GM19395 (cell line): Measurements from ENCODE around the gene GLB1L2.
"Not testable (repeated sequence)": the region's sequence is repeated elsewhere in the genome, so short reads cannot be mapped to it uniquely, and the experiment has no call there.

ENCODE experiments used
- ATAC-seq: cut with Tn5 transposase; IDR thresholded peaks from one replicate; pipeline ENCODE4 v1.9.1; 2021; ENCODE audit warnings: mild to moderate bottlenecking, moderate library complexity; ENCODE audit not compliant: unreplicated experiment

Gene GLB1L2

DNA sequence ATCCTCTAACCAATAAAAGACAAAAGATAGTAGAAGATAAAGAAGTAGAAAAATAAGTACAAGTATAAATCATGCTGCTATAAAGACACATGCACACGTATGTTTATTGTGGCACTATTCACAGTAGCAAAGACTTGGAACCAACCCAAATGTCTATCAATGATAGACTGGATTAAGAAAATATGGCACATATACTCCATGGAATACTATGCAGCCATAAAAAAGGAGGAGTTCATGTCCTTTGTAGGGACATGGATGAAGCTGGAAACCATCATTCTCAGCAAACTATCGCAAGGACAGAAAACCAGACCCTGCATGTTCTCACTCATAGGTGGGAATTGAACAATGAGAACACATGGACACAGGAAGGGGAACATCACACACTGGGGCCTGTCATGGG is 10.4 kb upstream of the GLB1L2 start:
- not testable (repeated sequence) for ATAC-seq

DNA sequence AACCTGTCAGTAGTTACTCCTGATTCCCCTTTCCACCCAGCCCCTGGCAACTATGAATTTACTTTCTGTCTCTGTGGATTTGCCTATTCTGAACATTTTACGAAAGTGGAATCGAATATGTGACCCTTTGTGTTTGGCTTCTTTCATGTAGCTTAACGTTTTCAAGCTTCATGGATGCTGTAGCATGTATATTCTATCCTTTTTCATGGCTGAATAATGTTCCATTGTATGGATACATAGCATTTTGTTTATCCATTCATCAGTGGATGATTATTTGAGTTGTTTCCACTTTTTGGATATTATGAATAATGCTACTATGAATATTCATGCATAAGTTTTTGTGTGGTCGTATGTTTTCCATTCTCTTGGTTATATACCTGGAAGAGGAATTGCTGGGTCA is 9.2 kb upstream of the GLB1L2 start:
- ATAC-seq: no peak

DNA sequence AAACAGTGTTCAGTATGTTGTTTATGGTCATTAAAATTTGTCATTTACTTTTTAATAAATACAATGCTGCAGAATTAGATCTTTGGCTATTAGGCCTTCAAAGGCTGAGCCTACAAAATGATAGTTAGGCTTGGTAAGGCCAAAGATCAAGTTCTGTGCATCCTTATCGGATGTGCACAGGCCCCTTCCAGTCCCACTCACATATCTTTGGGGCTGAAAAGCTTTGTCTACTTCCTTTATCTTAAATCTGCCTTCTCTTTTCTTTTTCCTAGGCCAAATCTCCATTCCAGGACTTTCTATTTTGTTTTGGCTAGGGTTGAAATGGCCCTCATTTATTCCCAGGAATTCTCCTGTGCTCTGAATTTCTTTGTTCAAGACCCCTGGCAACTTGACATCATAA is 3.4 kb upstream of the GLB1L2 start:
- no peak for ATAC-seq

DNA sequence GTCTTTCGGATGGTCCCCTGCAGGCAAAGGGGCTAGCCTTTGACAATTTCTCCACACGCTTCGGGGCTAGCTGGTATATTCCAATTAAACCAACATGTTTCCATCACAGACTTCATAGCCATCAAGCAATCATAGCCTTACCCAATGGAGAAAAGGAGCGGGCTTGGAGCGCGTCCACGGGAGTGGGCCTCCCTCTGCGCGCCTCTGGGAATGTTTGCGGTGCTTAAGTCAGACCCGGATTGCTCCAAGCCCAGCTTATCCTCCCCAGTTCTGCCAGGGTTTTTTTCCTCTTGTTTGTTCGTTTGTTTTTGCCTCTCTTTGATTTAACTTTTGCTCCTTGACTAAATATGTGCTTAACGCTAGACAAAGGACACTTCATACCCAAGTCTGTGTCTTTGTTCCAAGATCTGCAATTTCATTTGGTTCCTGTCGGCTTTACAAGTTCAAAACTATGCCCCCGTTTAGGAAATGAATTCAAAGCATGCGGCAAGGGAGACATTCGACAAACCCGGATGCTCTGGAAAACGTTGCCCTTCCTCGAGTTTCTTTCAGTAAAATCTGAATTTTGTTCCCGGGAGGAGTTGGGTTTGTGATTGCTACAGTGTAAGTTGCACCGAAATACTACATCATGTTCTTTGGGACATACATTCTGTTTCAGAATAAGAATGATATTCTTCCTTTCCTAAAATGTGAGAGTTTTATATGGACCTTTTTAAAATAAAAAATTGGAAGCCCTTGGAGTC is 1.0 kb upstream of the GLB1L2 start:
- ATAC-seq: no peak

DNA sequence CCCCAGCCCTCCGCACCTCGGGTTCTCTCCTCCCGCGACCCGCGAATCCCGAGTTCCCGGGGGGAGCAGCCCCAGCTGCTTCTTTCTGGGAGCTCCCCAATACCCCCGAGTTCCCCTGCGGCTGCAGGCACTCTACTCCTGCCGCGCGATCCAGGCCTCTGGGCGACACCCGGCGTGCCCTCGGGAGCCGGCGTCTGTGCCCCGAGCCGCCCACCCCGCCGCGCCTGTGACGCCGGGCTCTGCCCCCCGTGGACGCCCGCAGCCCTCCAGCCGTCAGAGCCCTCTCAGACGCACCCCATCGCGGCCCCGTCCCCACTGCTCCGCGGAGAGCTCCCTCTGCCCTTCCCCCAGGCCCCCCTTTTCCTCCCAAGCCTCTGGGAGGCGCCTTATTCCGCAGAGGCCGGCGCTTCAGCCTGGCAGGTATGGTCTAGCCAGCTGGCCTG is 422 bp downstream of the GLB1L2 start:
- peak; percentile 24 for ATAC-seq

DNA sequence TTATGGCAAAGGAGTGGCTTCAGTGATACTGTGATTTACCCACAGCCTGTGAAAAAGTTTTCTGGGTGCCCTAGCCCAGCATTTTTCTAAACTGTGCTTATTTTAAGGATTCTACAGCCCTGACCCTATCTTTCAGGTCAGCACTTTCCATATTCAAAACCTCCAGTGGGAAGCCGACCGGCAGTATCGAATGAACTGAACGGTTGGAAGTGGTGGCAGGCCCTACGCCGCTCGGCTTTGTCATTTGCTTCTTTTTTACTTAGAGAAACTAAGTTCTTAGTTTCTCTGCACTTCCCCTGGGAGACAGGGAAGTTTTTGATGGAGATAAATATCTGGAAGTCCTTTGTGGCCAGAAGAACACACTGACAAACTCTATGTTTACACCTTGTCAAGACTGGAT is 994 bp downstream of the GLB1L2 start:
- ATAC-seq: no peak

DNA sequence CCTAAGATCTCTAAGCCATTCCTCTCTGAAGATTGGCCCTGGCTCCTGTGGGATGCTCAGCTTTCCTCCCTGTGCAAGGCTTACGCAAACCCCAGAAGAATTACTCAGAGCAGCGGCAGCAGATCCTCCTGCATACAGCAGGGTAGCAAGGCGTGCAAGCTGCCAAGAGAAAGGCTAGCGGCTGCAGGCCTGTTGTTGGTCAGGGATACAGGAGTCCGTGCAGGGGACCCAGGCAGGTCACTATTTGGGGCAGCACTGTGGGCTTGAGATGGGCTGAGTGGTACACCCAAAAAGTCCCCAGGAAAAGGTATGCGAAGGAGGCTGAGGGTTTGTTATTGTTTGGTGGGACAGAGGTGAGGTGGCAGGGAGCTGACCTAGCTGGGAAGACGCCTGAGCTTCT is 1.5 kb downstream of the GLB1L2 start:
- no peak for ATAC-seq

DNA sequence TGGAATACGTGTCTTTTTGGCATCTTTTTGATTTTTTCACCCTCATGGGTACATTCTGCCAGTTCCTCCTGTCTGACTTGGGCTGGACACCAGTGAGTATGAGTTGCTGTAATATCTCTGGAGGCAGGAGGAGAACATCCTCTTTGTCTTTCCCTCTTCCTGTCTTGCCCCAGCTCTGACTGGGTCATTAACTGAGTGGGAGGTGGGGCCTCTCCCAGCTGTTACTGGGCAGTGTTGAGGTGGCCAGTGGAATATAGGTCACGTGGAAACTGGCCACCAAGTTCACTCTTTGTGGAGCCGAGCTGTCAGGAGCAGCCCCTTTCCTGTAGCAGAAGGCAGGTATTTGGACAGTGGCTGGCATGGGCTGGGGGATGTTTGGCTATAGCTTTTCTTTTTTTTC is 2.2 kb downstream of the GLB1L2 start:
- no peak for ATAC-seq

DNA sequence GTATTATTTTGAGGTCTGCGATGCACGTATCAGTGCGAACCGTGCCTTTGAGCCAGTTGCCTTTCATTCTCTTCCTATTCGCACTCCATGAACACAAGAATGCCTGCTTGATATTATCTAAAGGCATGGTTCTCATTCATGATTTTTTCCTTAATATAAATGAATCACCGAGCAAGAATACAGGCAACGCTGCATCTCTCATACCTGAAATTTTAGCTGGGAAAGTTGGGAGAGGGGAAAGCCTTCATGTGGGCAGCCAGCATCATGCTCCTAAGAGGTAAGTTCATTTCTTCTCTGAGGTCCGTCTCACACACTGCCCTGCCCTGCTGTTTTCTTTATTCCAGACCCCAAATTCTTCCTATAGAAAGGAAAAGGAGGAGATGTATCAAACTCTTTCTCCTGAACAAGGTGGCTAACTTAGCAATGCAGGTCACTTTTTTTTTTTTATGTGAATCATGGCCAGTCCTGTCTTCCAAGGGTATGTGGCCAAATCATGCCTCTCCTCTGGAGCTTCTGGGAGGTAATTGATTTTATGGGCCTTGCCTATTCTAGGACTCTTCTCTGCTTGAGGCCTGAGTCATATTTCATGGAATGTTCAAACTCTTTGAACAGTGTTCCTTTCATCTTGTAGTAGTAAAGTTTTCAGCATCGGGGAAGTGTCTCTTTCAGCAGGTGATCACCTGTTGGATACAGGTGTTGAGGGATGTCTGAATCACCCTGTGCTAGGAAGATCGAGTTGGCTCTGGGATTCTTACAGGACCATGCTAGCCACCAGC is 3.2 kb downstream of the GLB1L2 start:
- ATAC-seq: no peak

DNA sequence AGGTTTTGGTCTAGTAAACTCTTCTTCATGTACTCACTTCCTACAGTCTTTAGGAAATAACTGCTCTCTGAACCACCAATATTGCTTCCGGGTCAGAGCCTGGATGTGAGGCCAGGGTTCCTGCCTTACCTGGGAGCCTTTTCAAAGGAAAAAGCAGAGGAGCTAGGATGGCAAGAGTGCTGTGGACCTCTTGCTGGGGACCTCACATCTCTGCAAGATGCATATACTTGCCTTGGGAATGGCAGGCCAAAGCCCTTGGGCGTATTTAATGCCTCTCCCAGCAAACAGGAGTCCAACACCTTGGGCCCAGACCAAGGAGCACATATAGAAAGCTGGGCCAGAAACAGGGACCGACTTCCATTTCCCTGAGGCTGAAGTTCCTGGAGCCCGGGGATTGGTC is 5.3 kb downstream of the GLB1L2 start:
- no peak for ATAC-seq

DNA sequence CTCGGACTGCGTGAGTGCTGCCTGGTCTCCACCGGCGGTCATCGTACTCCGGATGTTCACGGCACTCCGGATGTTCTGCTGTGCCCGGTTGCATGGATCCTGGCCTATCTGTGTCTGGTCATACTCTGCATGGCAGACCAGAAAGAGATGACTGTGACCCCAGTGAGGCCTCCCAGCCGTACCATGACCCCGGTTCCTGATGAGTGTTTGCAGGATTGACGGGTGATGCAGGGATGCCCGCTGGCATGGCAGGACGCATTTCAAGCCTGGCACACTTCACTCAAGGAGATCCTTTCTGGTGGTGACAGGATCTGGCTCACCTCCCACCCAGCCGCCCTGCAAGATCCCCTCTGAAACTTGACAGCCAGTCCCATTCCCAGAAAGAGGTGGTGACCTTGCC is 6.3 kb downstream of the GLB1L2 start:
- ATAC-seq: no peak

DNA sequence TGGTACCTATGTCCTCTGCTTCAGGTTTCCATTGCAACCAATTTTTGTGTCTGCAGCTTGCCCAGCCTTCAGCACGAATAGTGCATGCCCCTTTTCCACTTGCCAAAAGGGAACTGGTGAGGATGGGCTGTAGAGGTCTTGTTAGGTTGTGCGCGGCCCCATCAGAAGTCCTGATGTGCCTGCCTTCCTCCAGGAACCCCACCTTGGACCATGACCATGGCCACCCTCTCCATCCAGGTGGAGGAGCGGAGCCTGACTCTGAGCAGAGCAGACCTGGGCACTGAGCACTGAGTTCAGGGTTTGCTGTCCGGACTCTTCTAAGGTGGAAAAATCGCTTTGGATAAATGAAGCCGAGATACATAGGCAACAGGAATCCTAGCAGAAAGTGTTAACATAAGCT is 6.9 kb downstream of the GLB1L2 start:
- no peak for ATAC-seq

DNA sequence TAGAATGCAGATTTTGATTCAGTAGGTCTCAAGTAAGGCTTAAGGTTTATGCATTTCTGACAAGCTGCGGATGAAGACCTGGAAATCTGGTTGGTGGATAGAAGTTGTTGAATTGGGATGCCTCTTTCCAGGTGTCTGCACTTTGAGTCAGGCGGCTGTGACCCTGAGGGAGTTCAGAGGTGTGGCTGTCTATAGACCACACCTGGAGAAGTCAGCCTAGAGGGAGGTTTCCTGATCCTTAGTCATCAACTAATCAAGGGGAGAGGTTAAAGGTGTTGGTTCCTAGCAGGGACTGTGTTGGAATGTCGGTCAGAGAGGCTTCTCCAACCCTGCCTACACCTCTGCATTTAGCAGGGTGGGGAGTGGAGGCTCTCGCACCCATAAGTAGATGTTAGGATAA is 8.0 kb downstream of the GLB1L2 start:
- no peak for ATAC-seq

DNA sequence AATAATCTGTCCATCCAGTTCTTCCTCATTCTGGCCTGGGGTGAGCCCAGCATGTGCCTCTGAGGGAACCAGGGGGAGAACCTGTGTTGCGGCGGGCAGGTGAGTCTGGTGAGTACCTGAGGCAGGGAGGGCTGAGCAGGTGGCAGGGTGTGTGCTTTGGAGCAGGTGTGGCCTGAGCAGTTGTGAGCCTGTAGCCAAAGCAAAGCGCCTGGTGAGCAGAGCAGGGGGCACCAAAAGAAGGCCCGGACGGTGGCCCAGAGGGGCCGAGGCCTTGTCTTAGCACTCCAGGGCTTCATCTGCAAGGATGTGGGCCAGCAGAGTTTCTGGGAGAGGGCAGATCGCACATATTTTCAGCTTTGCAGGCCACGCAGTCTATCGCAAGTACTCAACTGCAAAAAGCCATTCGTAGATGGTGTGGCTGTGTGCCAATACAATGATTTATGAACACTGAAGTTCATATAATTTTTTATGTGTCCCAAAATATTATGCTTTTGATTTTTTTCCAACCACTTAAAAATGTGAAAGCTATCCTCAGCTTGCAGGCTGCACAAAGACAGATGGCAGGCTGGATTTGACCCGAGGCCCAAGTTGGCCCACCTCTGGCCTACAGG is 8.7 kb downstream of the GLB1L2 start:
- ATAC-seq: no peak

DNA sequence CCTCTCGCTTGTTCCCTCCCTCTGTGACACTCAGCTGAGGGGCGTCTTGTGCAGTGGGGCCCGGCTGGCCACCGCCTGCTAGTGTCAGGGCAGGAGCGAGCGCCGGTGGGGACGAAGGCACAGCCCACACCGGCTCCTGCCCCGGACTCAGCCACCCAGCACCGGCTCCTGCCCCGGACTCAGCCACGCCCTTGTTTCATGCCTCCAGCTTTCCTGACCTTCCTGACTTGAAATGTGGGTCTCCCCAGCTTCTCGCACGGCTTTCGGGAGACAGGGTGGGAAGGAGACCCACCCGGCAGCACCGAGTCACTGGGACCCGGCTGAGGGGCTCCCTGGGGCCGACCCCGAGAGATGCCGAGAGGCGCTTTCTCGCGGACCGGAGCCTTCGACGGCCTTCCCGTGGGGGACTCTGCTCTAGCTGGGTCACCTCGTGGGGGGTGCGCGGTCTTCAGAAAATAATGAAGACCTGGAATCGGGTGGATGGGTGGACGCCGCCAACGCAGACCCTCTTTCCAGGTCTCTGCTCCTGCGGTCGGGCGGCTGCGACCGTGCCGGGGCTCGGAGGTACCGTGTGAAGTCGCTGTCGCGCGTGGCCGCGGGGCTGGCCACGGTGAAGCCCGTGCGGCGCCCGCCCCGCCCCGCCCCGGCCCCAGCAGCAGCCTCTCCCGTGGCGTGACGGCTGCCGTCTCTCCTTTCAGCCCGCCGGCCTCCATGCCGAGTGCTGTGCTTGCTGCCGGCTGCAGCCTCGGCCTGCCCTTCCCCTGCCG is 10.2 kb downstream of the GLB1L2 start:
- no peak for ATAC-seq

DNA sequence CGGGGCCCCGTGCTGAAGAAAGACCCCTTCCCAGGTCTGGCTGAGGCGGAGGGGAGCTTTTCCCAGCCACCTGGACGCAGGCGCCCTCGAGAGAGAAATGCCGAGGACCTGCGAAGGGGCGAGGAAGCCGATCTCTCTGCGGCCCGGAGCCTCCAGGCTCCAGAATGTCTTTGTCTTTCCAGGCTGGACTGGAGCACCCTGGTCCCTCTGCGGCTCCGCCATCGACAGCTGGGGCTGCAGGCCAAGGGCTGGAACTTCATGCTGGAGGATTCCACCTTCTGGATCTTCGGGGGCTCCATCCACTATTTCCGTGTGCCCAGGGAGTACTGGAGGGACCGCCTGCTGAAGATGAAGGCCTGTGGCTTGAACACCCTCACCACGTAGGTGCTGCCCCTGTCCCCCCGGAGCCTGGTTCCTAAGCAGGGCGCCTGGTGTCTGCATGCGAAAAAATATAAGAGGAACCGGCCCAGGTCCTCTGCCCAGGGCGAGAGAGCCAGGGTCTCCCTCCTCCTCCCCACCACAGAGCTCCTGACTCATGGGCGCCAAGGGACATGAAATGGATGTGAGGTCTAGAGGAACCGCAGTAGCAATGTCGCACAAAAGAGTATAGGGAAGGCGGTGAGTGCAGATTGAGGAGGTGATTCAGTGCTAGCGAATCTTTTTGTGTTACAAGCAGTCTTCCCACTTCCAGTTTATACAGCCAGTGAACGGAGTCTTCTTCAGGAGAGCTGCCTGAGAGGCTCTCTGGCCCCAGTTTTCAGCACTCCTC is 11.0 kb downstream of the GLB1L2 start:
- ATAC-seq: no peak

DNA sequence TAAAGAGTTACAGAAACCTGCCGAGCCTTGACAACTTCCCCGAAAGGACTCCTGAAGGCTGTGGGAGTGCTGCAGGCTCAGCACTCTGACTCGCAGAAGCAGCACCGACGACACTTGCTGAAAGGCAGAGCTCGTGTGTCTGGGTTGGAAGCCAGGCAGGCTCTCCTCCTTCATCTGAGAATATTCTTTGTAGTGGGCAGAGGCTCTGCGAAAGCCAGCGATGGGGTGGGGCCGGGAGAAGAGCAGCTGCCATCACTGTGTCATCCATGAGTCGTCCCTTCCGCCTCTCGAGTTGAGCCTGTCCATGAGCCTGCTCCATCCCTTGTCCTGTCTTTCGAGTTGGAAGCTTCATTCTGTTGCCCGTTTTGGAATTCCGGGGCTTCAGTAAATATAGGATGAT is 11.9 kb downstream of the GLB1L2 start:
- ATAC-seq: no peak

DNA sequence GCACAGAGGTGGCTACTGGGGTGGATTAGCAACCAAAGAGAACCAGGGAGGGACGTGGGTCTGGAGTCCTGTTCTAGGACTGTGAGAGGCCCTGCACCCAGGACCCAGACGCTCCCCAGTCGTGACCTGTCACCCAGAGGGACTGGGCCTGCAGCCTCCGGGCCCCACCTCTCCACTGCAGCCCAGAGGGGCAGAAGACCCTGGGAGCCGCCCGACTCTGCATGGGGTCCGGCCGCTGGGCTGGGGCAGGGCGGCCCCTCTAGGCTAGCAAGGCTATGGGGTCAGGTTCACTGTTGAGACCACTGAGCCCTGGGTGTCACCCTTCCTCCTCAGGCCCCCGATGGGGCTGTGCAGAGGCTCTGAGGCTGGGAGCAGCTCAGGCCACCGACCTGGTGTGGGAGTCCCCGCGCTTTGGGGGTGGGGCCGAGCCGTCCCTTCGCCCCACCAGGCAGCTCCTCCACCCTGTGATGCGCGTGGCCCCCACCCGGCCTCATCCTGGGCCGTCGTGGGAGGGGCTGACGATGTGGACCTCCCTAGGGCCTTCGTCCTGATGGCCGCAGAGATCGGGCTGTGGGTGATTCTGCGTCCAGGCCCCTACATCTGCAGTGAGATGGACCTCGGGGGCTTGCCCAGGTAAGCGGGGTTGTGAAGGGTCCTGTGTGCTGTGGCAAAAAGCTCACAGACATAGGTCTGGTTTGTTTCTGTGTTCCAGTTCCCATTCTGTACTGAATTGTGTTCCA is 12.9 kb downstream of the GLB1L2 start:
- not testable (repeated sequence) for ATAC-seq

DNA sequence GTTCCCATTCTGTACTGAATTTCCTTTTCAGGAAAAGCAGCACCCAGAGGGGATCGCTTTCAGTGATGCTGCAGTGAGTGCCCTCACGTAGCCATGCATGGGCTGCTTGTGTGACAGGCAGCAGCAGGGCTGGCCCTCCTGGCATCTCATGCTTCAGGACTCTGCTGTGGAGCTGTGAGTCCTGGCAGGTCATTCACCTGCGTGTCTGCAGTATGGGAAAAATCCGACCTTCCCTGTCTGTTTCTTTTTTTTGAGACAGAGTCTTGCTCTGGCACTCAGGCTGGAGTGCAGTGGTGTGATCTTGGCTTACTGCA is 13.4 kb downstream of the GLB1L2 start:
- ATAC-seq: no peak
